ENCODE measurements around the gene PHAF1. TPM values are rescaled to one million over a fixed set of nuclear protein-coding genes. Genes with fewer than 3 reads are reported as not detected.

Gene PHAF1
- total and polyA plus RNA-seq, 2 donors (not counting 1 experiment from before 2014, with no cell fraction given): 18.8 to 20.7 TPM

GRCh38 chr16:67068212-67068753, 41.5 kb upstream of the PHAF1 start:
- H3K9me3 ChIP-seq (ENCODE audit: control extremely low read depth in 1 of 3, control insufficient read depth in 2 of 3, insufficient read depth in 1 of 3, low read length in 2 of 3): no peaks in the 10 kb centered on the region
- Mint-ChIP-seq H3K27me3 (no peaks in the 10 kb centered on the region), H3K27ac (no peak overlapping the region), H3K4me3 (no peak overlapping the region), H3K9me3 (ENCODE audit: insufficient read depth) (no peaks in the 10 kb centered on the region), H3K4me1 (peaks cover 3% of the 10 kb centered on the region)
- ChIA-PET CTCF (no interaction called here), POLR2A (no interaction called here)
- peaks cover 42% of the 10 kb centered on the region for H3K79me2 ChIP-seq (ENCODE audit: control insufficient read depth, insufficient read depth, low read length)
- H3K27me3 ChIP-seq (replicated peaks in 1 of 4; ENCODE audit: control extremely low read depth in 1 of 4, control insufficient read depth in 3 of 4, insufficient read depth in 4 of 4, low read length in 3 of 4): no peaks in the 10 kb centered on the region
- H4K20me1 ChIP-seq (ENCODE audit: control insufficient read depth, insufficient read depth, low read length, poor library complexity, severe bottlenecking): peaks cover 43% of the 10 kb centered on the region
- no peak for ATAC-seq (ENCODE audit: low read depth)
- no peak overlapping the region for H2AFZ ChIP-seq (ENCODE audit: insufficient read depth, low read depth, low read length, poor library complexity, severe bottlenecking)
- no peak overlapping the region for H3K27ac ChIP-seq (ENCODE audit: low read length in 2 of 2)
- intact Hi-C loops (cut with micrococcal nuclease): no loop called here
- no peak overlapping the region for H3K9ac ChIP-seq (ENCODE audit: low read length)
- peaks cover 9 to 33% of the 10 kb centered on the region in 2 experiments for H3K36me3 ChIP-seq (replicated peaks in 1 of 2; ENCODE audit: control extremely low read depth in 1 of 2, control insufficient read depth in 1 of 2, extremely low read depth in 1 of 2, insufficient read depth in 2 of 2, low read length in 1 of 2)
- H3K4me3 ChIP-seq (ENCODE audit: control extremely low read depth in 1 of 5, extremely low read depth in 1 of 5, insufficient read depth in 1 of 5, low read depth in 2 of 5, low read length in 4 of 5): no peak overlapping the region
- WGBS (ENCODE audit: insufficient coverage): 100% methylated on average over 1 of the region's 2 CpGs
- no peak overlapping the region for H3K4me2 ChIP-seq (replicated peaks; ENCODE audit: low read depth, low read length, poor library complexity, severe bottlenecking)
- H3K4me1 ChIP-seq (ENCODE audit: control insufficient read depth in 2 of 2, insufficient read depth in 2 of 2, low read length in 2 of 2): peaks cover 2 to 3% of the 10 kb centered on the region in 2 donors
- TF ChIP-seq, protein P1, sequence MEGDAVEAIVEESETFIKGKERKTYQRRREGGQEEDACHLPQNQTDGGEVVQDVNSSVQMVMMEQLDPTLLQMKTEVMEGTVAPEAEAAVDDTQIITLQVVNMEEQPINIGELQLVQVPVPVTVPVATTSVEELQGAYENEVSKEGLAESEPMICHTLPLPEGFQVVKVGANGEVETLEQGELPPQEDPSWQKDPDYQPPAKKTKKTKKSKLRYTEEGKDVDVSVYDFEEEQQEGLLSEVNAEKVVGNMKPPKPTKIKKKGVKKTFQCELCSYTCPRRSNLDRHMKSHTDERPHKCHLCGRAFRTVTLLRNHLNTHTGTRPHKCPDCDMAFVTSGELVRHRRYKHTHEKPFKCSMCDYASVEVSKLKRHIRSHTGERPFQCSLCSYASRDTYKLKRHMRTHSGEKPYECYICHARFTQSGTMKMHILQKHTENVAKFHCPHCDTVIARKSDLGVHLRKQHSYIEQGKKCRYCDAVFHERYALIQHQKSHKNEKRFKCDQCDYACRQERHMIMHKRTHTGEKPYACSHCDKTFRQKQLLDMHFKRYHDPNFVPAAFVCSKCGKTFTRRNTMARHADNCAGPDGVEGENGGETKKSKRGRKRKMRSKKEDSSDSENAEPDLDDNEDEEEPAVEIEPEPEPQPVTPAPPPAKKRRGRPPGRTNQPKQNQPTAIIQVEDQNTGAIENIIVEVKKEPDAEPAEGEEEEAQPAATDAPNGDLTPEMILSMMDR (IDR thresholded peaks at IDR 0.05): no peak
- TF ChIP-seq EZH2 (IDR thresholded peaks at IDR 0.05; ENCODE audit: borderline replicate concordance, insufficient read depth, low read depth, low read length, poor library complexity, severe bottlenecking): no peak
- no peak for DNase-seq

- H3K9ac ChIP-seq (ENCODE audit: low read length): no peak overlapping the region
- H3K27ac ChIP-seq (ENCODE audit: low read length in 2 of 2): no peak overlapping the region
- ATAC-seq (ENCODE audit: low read depth) (no peak), DNase-seq (no peak)
- H3K4me1 ChIP-seq (ENCODE audit: control insufficient read depth in 2 of 2, insufficient read depth in 2 of 2, low read length in 2 of 2): no peaks in the 10 kb centered on the region
- intact Hi-C loops (cut with micrococcal nuclease): no loop called here
- peaks cover 23% of the 10 kb centered on the region for H4K20me1 ChIP-seq (ENCODE audit: control insufficient read depth, insufficient read depth, low read length, poor library complexity, severe bottlenecking)
- no peak overlapping the region for H2AFZ ChIP-seq (ENCODE audit: insufficient read depth, low read depth, low read length, poor library complexity, severe bottlenecking)
- no peak overlapping the region for H3K4me3 Mint-ChIP-seq
- no peaks in the 10 kb centered on the region for H3K27me3 ChIP-seq (replicated peaks in 1 of 4; ENCODE audit: control extremely low read depth in 1 of 4, control insufficient read depth in 3 of 4, insufficient read depth in 4 of 4, low read length in 3 of 4)
- no peak overlapping the region for H3K4me2 ChIP-seq (replicated peaks; ENCODE audit: low read depth, low read length, poor library complexity, severe bottlenecking)
- no peaks in the 10 kb centered on the region for H3K27me3 Mint-ChIP-seq
- H3K79me2 ChIP-seq (ENCODE audit: control insufficient read depth, insufficient read depth, low read length): peaks cover 18% of the 10 kb centered on the region
- POLR2A ChIA-PET: no interaction called here
- H3K4me3 ChIP-seq (ENCODE audit: control extremely low read depth in 1 of 5, extremely low read depth in 1 of 5, insufficient read depth in 1 of 5, low read depth in 2 of 5, low read length in 4 of 5): no peak overlapping the region
- H3K4me1 Mint-ChIP-seq: no peaks in the 10 kb centered on the region
- CTCF ChIA-PET: interaction anchor here (1.5 kb wide), 1 partner anchor 25 kb away, joined by 3 read pairs; no protein-coding TSS in a partner anchor
- TF ChIP-seq EZH2 (IDR thresholded peaks at IDR 0.05; ENCODE audit: borderline replicate concordance, insufficient read depth, low read depth, low read length, poor library complexity, severe bottlenecking): no peak
- TF ChIP-seq, protein P1 (IDR thresholded peaks at IDR 0.05): no peak
- WGBS (ENCODE audit: insufficient coverage): no CpG with 5 or more reads among the region's 4 CpGs
- H3K9me3 ChIP-seq (ENCODE audit: control extremely low read depth in 1 of 3, control insufficient read depth in 2 of 3, insufficient read depth in 1 of 3, low read length in 2 of 3): no peaks in the 10 kb centered on the region
- H3K9me3 Mint-ChIP-seq (ENCODE audit: insufficient read depth): no peaks in the 10 kb centered on the region
- H3K27ac Mint-ChIP-seq: no peak overlapping the region
- H3K36me3 ChIP-seq (replicated peaks in 1 of 2; ENCODE audit: control extremely low read depth in 1 of 2, control insufficient read depth in 1 of 2, extremely low read depth in 1 of 2, insufficient read depth in 2 of 2, low read length in 1 of 2): peaks cover 9 to 39% of the 10 kb centered on the region in 2 experiments
These were observed 38.2 kb upstream of the PHAF1 start for GRCh38 chr16:67071476-67072048.
